Testis (tissue), 3 donors: ENCODE measurements around the gene SMIM1. TPM values are rescaled to one million over a fixed set of nuclear protein-coding genes. Genes with fewer than 3 reads are reported as not detected.

Experiments
- DNase-seq: peaks from one replicate; pipeline ENCODE4 v3.0.0-alpha.2; 2019
- H3K27ac ChIP-seq, 2 donors: fragments of 200-600 bp; sonication (generic); one replicate each; pipeline ENCODE4 v1.5.1; 2019
- H3K27me3 ChIP-seq: fragments of 200-600 bp; sonication (generic); one replicate; pipeline ENCODE4 v1.5.1; 2019
- H3K36me3 ChIP-seq: fragments of 200-600 bp; sonication (generic); one replicate; pipeline ENCODE4 v1.5.1; 2017; ENCODE audit warnings: low read depth; ENCODE audit errors: missing control alignments
- H3K4me1 ChIP-seq: fragments of 200-600 bp; sonication (generic); one replicate; pipeline ENCODE4 v1.5.1; 2019
- H3K4me3 ChIP-seq, 2 donors: fragments of 200-600 bp; sonication (generic); one replicate each; pipeline ENCODE4 v1.5.1; 2017 to 2019
- H3K9me3 ChIP-seq: fragments of 200-600 bp; sonication (generic); one replicate; pipeline ENCODE4 v1.5.1; 2017
- POLR2A ChIP-seq: fragments of 450-650 bp; IDR thresholded peaks from one replicate; pipeline ENCODE4 v1.6.1; 2017; ENCODE audit warnings: antibody characterized with exemption, mild to moderate bottlenecking, moderate library complexity
- WGBS, 2 donors: methylation state at CpG; one replicate each; pipeline ENCODE4 v1.1.5; 2018; 5-methylcytosine and 5-hydroxymethylcytosine counted together
- intact Hi-C: fragments of 100-400 bp; cut with DNase I; formaldehyde crosslinking; loops from one replicate; pipeline ENCODE4 v1.15.1; 2023; ENCODE audit warnings: low total_unique reads
- polyA plus RNA-seq: library from polyadenylated mRNA; stranded (reverse); fragments of 350-450 nt; fragmentation: Illumina TruSeq; extraction: RNeasy Lipid Tissue Mini Kit (QIAGEN cat#74804); gene quantifications from one replicate; pipeline ENCODE4 v1.2.3, GENCODE V29; 2014; ENCODE audit warnings: low read depth, low replicate concordance; ENCODE audit not compliant: insufficient read depth
- total RNA-seq, 2 donors: library from RNA; depleted of rRNA; stranded (reverse); fragments of >200 nt; gene quantifications; one replicate each; pipeline ENCODE4 v1.2.3, GENCODE V29; 2016
- TF ChIP-seq, protein P1 (sequence below), 3 experiments: fragments of 450-650 bp in 2 of 3; fragments of 200-600 bp in 1 of 3; sonication (generic) in 1 of 3; IDR thresholded peaks; one replicate each; pipeline ENCODE4 v1.5.1; 2016 to 2019; ENCODE audit warnings: antibody characterized with exemption in 3 of 3, mild to moderate bottlenecking in 2 of 3, moderate library complexity in 1 of 3

The SMIM1 gene
- total and polyA plus RNA-seq, 3 donors from 2014 or later = 92.9 to 213 (median 205) TPM

GRCh38 chr1:3761296-3762010 lies 11.1 kb upstream of the SMIM1 start:
- no peaks in the 10 kb centered on the region for H3K4me1 ChIP-seq
- H3K9me3 ChIP-seq = no peaks in the 10 kb centered on the region
- TF ChIP-seq, protein P1, sequence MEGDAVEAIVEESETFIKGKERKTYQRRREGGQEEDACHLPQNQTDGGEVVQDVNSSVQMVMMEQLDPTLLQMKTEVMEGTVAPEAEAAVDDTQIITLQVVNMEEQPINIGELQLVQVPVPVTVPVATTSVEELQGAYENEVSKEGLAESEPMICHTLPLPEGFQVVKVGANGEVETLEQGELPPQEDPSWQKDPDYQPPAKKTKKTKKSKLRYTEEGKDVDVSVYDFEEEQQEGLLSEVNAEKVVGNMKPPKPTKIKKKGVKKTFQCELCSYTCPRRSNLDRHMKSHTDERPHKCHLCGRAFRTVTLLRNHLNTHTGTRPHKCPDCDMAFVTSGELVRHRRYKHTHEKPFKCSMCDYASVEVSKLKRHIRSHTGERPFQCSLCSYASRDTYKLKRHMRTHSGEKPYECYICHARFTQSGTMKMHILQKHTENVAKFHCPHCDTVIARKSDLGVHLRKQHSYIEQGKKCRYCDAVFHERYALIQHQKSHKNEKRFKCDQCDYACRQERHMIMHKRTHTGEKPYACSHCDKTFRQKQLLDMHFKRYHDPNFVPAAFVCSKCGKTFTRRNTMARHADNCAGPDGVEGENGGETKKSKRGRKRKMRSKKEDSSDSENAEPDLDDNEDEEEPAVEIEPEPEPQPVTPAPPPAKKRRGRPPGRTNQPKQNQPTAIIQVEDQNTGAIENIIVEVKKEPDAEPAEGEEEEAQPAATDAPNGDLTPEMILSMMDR (IDR thresholded peaks at IDR 0.05) = no peak
- no peak for TF ChIP-seq POLR2A
- H3K4me3 ChIP-seq = no peak overlapping the region
- no peak for DNase-seq
- H3K36me3 ChIP-seq = no peaks in the 10 kb centered on the region
- no peaks in the 10 kb centered on the region for H3K27me3 ChIP-seq
- no peak overlapping the region for H3K27ac ChIP-seq
- intact Hi-C loops = no loop called here
- WGBS, 2 donors = 89 to 92% methylated on average over 16 to 17 of the region's 17 CpGs

GRCh38 chr1:3762151-3762872 lies 10.2 kb upstream of the SMIM1 start:
- TF ChIP-seq, protein P1 (IDR thresholded peaks at IDR 0.05) = no peak
- no peak for TF ChIP-seq POLR2A
- no peak for DNase-seq
- H3K9me3 ChIP-seq = no peaks in the 10 kb centered on the region
- H3K36me3 ChIP-seq = no peaks in the 10 kb centered on the region
- intact Hi-C loops = no loop called here
- H3K4me1 ChIP-seq = no peaks in the 10 kb centered on the region
- H3K4me3 ChIP-seq = no peak overlapping the region
- H3K27ac ChIP-seq = no peak overlapping the region
- 82 to 84% methylated on average over 6 to 15 of the region's 15 CpGs for WGBS, 2 donors
- H3K27me3 ChIP-seq = no peaks in the 10 kb centered on the region

GRCh38 chr1:3762873-3763228 lies 9.7 kb upstream of the SMIM1 start:
- H3K27ac ChIP-seq = no peak overlapping the region
- no peaks in the 10 kb centered on the region for H3K9me3 ChIP-seq
- no peaks in the 10 kb centered on the region for H3K36me3 ChIP-seq
- no peaks in the 10 kb centered on the region for H3K27me3 ChIP-seq
- WGBS, 2 donors = 85 to 89% methylated on average over 11 to 12 of the region's 12 CpGs
- DNase-seq = no peak
- no peak for TF ChIP-seq POLR2A
- TF ChIP-seq, protein P1 (IDR thresholded peaks at IDR 0.05) = no peak
- intact Hi-C loops = no loop called here
- no peak overlapping the region for H3K4me3 ChIP-seq
- H3K4me1 ChIP-seq = no peaks in the 10 kb centered on the region

DNA sequence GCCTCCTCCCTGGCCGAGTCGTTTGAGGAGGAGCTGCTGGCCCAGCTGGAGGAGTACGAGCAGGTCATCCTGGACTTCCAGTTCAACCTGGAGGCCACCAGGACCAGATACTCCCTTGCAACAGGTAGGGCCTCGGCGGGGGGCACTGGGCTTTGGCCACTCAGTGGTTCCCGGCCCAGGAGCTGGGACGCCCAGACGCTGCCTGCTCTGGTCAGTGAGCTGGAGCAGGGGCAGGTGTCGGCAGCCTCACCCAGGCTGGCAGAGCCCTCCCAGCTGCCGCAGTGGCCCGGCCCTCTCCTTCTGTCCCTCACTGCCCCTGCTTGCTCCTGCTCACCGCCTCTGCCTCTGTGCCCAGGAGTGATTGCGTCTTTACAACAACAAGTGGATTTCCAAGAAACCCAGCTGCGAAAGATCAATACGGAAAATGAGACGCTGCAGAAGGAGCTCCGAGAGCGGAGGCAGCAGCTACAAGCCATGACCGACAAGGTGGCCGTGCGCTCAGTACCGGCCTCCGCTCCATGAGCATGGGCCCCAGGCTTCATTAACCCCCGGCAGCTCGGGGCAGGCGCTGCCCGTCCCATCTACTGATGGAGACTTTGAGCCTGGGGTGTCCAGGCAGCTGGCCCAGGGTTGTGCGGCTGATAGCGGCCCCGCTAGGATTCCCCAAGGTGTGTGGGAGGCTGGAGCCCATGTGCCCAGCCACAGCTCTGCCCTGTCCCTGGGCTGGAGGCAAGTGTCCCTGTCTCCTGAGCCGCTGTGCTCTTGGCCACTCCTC lies 9.0 kb upstream of the SMIM1 start:
- H3K36me3 ChIP-seq = no peaks in the 10 kb centered on the region
- intact Hi-C loops = no loop called here
- TF ChIP-seq POLR2A = no peak
- TF ChIP-seq, protein P1 (IDR thresholded peaks at IDR 0.05) = no peak
- no peaks in the 10 kb centered on the region for H3K27me3 ChIP-seq
- 71 to 83% methylated on average over 12 to 28 of the region's 31 CpGs for WGBS, 2 donors
- no peak for DNase-seq
- H3K9me3 ChIP-seq = no peaks in the 10 kb centered on the region
- no peaks in the 10 kb centered on the region for H3K4me1 ChIP-seq
- no peak overlapping the region for H3K4me3 ChIP-seq
- no peak overlapping the region for H3K27ac ChIP-seq
